Right renal cortex interstitium (tissue), 3 donors: ENCODE results near the gene SH3GL3. TPM values are rescaled to one million over a fixed set of nuclear protein-coding genes. Genes with fewer than 3 reads are reported as not detected.

ENCODE experiments used
- DNase-seq, 3 donors: peaks; one replicate each; pipeline ENCODE4 v3.0.0-alpha.2; 2013; ENCODE audit warnings: low read depth in 3 of 3, low spot score in 2 of 3
- polyA plus RNA-seq, 3 donors: library from polyadenylated mRNA; unstranded; fragments of 120-200 nt; gene quantifications; one replicate each; pipeline ENCODE4 v1.2.1, GENCODE V29; 2013; ENCODE audit not compliant: insufficient read length in 3 of 3

Gene SH3GL3
- polyA plus RNA-seq, 3 donors, result 9.4 to 13.6 (median 11.3) TPM

GRCh38 chr15:83561661-83562060 is 114.5 kb downstream of the SH3GL3 start:
- no peak for DNase-seq

GRCh38 chr15:83565138-83565537 is 118.0 kb downstream of the SH3GL3 start:
- no peak for DNase-seq

- DNase-seq, result no peak
Measured at GRCh38 chr15:83565553-83566159, 118.5 kb downstream of the SH3GL3 start.

GRCh38 chr15:83567318-83567717 is 120.2 kb downstream of the SH3GL3 start:
- DNase-seq, result no peak

GRCh38 chr15:83569341-83569740 is 122.2 kb downstream of the SH3GL3 start:
- DNase-seq, result no peak

- no peak for DNase-seq
Measured at GRCh38 chr15:83570756-83571155, 123.6 kb downstream of the SH3GL3 start.

- DNase-seq, result no peak
Measured at GRCh38 chr15:83571820-83572707, 124.9 kb downstream of the SH3GL3 start.

GRCh38 chr15:83574345-83574744 is 127.2 kb downstream of the SH3GL3 start:
- no peak for DNase-seq

- no peak for DNase-seq
Measured at GRCh38 chr15:83578691-83579090, 131.6 kb downstream of the SH3GL3 start.

GRCh38 chr15:83581381-83581780 is 134.2 kb downstream of the SH3GL3 start:
- DNase-seq, result no peak

GRCh38 chr15:83582381-83582780 is 135.2 kb downstream of the SH3GL3 start:
- DNase-seq, result no peak

- DNase-seq, result no peak
Measured at GRCh38 chr15:83585601-83586335, 138.6 kb downstream of the SH3GL3 start.

GRCh38 chr15:83587091-83587490 is 139.9 kb downstream of the SH3GL3 start:
- no peak for DNase-seq

GRCh38 chr15:83588441-83588840 is 141.3 kb downstream of the SH3GL3 start:
- no peak for DNase-seq

- DNase-seq, result no peak
Measured at GRCh38 chr15:83592370-83593040, 145.4 kb downstream of the SH3GL3 start.

- DNase-seq, result no peak
Measured at GRCh38 chr15:83595191-83595590, 148.1 kb downstream of the SH3GL3 start.

- no peak for DNase-seq
Measured at GRCh38 chr15:83598031-83598430, 150.9 kb downstream of the SH3GL3 start.

- DNase-seq, result no peak
Measured at GRCh38 chr15:83602021-83602420, 154.9 kb downstream of the SH3GL3 start.

GRCh38 chr15:83604549-83604948 is 157.4 kb downstream of the SH3GL3 start:
- no peak for DNase-seq

GRCh38 chr15:83605111-83605945 is 158.2 kb downstream of the SH3GL3 start:
- DNase-seq, result no peak
